ENCODE results near the gene PTMA. TPM values are rescaled to one million over a fixed set of nuclear protein-coding genes. Genes with fewer than 3 reads are reported as not detected.
A peak's percentile ranks its signal among the peaks of the same experiment; 100 is the strongest.

PTMA gene
- polyA plus RNA-seq, 3 donors, result 1,062 to 1,127 (median 1,072) TPM

- Histone ChIP-seq H3K27me3 (ENCODE audit: control insufficient read depth in 2 of 2, insufficient read depth in 2 of 2, low read length in 2 of 2) (no peaks in the 10 kb centered on the region), H3K36me3 (replicated peaks in 1 of 2; ENCODE audit: control insufficient read depth in 1 of 2, insufficient read depth in 2 of 2, low read length in 2 of 2) (peaks cover 11 to 13% of the 10 kb centered on the region in 2 donors), H4K20me1 (ENCODE audit: insufficient read depth, low read length) (peaks cover 49% of the 10 kb centered on the region), H3K79me2 (ENCODE audit: insufficient read depth, low read length) (peaks cover 57% of the 10 kb centered on the region), H3K9me3 (replicated peaks in 1 of 2; ENCODE audit: control insufficient read depth in 1 of 2, insufficient read depth in 1 of 2, low read length in 2 of 2) (no peaks in the 10 kb centered on the region), H3K27ac (ENCODE audit: low read depth in 1 of 2, low read length in 2 of 2) (peak overlapping the region; percentile 91 to 97), H3K4me1 (ENCODE audit: control insufficient read depth in 1 of 2, insufficient read depth in 2 of 2, low read length in 2 of 2) (peaks cover 44 to 46% of the 10 kb centered on the region in 2 donors), H3K4me3 (replicated peaks in 1 of 3; ENCODE audit: low read depth in 2 of 3, low read length in 3 of 3) (peak overlapping the region; percentile 83 to 99 (median 90)), H2AFZ (ENCODE audit: insufficient read depth, low read depth, low read length, poor library complexity, severe bottlenecking) (no peak overlapping the region), H3K4me2 (replicated peaks; ENCODE audit: extremely low read depth, low read length, poor library complexity, severe bottlenecking) (peak overlapping the region; percentile 93), H3K9ac (ENCODE audit: insufficient read depth, low read length, poor library complexity, severe bottlenecking) (peak overlapping the region; percentile 100)
- intact Hi-C loops (cut with micrococcal nuclease), result loop anchor here (5.0 to 10.0 kb wide), 2 partner anchors 73 to 76 kb away; partner anchors contain the start of genes PDE6D (in 2 of the 2) and COPS7B (in 1 of the 2)
- Mint-ChIP-seq H3K9me3 (peaks cover 0 to 2% (median 0%) of the 10 kb centered on the region in 7 donors), H3K4me3 (peak overlapping the region; percentile 99), H3K36me3 (peaks cover 21 to 32% of the 10 kb centered on the region in 2 donors), H3K27me3 (ENCODE audit: low read depth in 3 of 3) (peaks cover 0 to 4% (median 0%) of the 10 kb centered on the region in 3 donors), H3K4me1 (peaks cover 39% of the 10 kb centered on the region), H3K27ac (peak overlapping the region; percentile 92 to 100 (median 99))
- DNase-seq, result peak; percentile 28 to 36 (median 35)
- TF ChIP-seq, protein P1, sequence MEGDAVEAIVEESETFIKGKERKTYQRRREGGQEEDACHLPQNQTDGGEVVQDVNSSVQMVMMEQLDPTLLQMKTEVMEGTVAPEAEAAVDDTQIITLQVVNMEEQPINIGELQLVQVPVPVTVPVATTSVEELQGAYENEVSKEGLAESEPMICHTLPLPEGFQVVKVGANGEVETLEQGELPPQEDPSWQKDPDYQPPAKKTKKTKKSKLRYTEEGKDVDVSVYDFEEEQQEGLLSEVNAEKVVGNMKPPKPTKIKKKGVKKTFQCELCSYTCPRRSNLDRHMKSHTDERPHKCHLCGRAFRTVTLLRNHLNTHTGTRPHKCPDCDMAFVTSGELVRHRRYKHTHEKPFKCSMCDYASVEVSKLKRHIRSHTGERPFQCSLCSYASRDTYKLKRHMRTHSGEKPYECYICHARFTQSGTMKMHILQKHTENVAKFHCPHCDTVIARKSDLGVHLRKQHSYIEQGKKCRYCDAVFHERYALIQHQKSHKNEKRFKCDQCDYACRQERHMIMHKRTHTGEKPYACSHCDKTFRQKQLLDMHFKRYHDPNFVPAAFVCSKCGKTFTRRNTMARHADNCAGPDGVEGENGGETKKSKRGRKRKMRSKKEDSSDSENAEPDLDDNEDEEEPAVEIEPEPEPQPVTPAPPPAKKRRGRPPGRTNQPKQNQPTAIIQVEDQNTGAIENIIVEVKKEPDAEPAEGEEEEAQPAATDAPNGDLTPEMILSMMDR (IDR thresholded peaks at IDR 0.05), result no peak
- WGBS (ENCODE audit: insufficient coverage), result under 1% methylated on average over 117 of the region's 118 CpGs
Observed at GRCh38 chr2:231708773-231709635, 679 bp downstream of the PTMA start.

DNA sequence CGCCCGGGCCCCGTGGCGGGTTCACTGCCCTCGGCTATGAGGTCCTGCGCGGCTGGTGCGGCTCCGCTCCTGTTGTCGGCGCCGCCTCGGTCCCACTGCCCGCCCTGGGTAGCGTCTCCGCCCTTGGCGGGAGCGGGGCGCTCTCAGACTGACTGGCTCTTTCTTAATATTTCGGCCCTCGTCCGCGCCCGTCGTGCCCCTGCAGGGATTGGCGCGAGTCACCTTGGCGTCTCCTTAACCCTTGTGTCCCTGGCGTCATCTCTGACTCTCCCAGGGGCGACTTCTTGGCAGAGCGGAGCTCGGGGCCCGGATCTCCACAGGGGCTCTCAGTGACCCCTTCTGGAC, 1.3 kb downstream of the PTMA start:
- Histone ChIP-seq H4K20me1 (ENCODE audit: insufficient read depth, low read length) (peaks cover 55% of the 10 kb centered on the region), H2AFZ (ENCODE audit: insufficient read depth, low read depth, low read length, poor library complexity, severe bottlenecking) (no peak overlapping the region), H3K9me3 (replicated peaks in 1 of 2; ENCODE audit: control insufficient read depth in 1 of 2, insufficient read depth in 1 of 2, low read length in 2 of 2) (no peaks in the 10 kb centered on the region), H3K9ac (ENCODE audit: insufficient read depth, low read length, poor library complexity, severe bottlenecking) (peak overlapping the region; percentile 100), H3K4me2 (replicated peaks; ENCODE audit: extremely low read depth, low read length, poor library complexity, severe bottlenecking) (peak overlapping the region; percentile 93), H3K36me3 (replicated peaks in 1 of 2; ENCODE audit: control insufficient read depth in 1 of 2, insufficient read depth in 2 of 2, low read length in 2 of 2) (peaks cover 11 to 13% of the 10 kb centered on the region in 2 donors), H3K27me3 (ENCODE audit: control insufficient read depth in 2 of 2, insufficient read depth in 2 of 2, low read length in 2 of 2) (no peaks in the 10 kb centered on the region), H3K79me2 (ENCODE audit: insufficient read depth, low read length) (peaks cover 57% of the 10 kb centered on the region), H3K4me3 (replicated peaks in 1 of 3; ENCODE audit: low read depth in 2 of 3, low read length in 3 of 3) (peak overlapping the region; percentile 83 to 99 (median 90)), H3K27ac (ENCODE audit: low read depth in 1 of 2, low read length in 2 of 2) (peak overlapping the region; percentile 91 to 97), H3K4me1 (ENCODE audit: control insufficient read depth in 1 of 2, insufficient read depth in 2 of 2, low read length in 2 of 2) (peaks cover 46 to 48% of the 10 kb centered on the region in 2 donors)
- peaks cover 21 to 31% of the 10 kb centered on the region in 2 donors for H3K36me3 Mint-ChIP-seq
- TF ChIP-seq, protein P1 (IDR thresholded peaks at IDR 0.05), result no peak
- peaks cover 0 to 2% (median 0%) of the 10 kb centered on the region in 7 donors for H3K9me3 Mint-ChIP-seq
- peak in 1 of 3 donors; percentile 48 for DNase-seq
- peak overlapping the region; percentile 91 to 93 for H3K4me3 Mint-ChIP-seq
- H3K27me3 Mint-ChIP-seq (ENCODE audit: low read depth in 3 of 3), result peaks cover 0 to 4% (median 0%) of the 10 kb centered on the region in 3 donors
- peaks cover 40% of the 10 kb centered on the region for H3K4me1 Mint-ChIP-seq
- intact Hi-C loops (cut with micrococcal nuclease), result loop anchor here (5.0 to 10.0 kb wide), 2 partner anchors 73 to 75 kb away; partner anchors contain the start of genes PDE6D (in 2 of the 2) and COPS7B (in 1 of the 2)
- peak overlapping the region; percentile 91 to 100 (median 96) for H3K27ac Mint-ChIP-seq
- under 1% methylated on average over 33 of the region's 33 CpGs for WGBS (ENCODE audit: insufficient coverage)

Measured in CD14-positive monocyte (primary cell).